HepG2 (cell line): ENCODE results near the gene FGD4. TPM values are rescaled to one million over a fixed set of nuclear protein-coding genes. Genes with fewer than 3 reads are reported as not detected.

Source experiments
- ATAC-seq: fragments of 200-7000 bp; cut with Tn5 transposase; 3 replicates; pipeline ENCODE4 v1.9.1; 2020; ENCODE audit warnings: mild to moderate bottlenecking, moderate library complexity
- BruUV-seq: library from RNA; stranded (reverse); fragments of 400-500 nt; replicated peaks from 2 replicates; lab custom pipeline; 2021; lab: Mats Ljungman, UMichigan
- CTCF ChIA-PET: fragments of 300-600 bp; formaldehyde crosslinking; extraction: SDS; loops from one replicate; lab custom pipeline; 2021; ENCODE audit warnings: low total read pairs, inconsistent platforms, low intra/inter-chr PET ratio; lab: Yijun Ruan, JAX
- POLR2A ChIA-PET: fragments of 350-600 bp; sonication (Branson Sonifier 250); formaldehyde crosslinking; loops from one replicate; lab custom pipeline; 2020; ENCODE audit warnings: antibody characterized with exemption, inconsistent platforms; lab: Yijun Ruan, JAX
- DNase-seq: peaks from one replicate; pipeline ENCODE4 v3.0.0-alpha.2; 2015; ENCODE audit warnings: low spot score
- FAIRE-seq: peaks from 3 replicates; lab custom pipeline; 2011; peaks lifted over from hg19 to GRCh38; lab: Jason Lieb, UNC
- H2AFZ ChIP-seq: one replicate; pipeline ENCODE4 v1.6.1; 2011; ENCODE audit warnings: low read length, inconsistent platforms
- H3K27ac ChIP-seq: fragments of 300-600 bp; 3 replicates; pipeline ENCODE4 v1.8.0; 2011; ENCODE audit warnings: mixed run types, mild to moderate bottlenecking, mixed read lengths, low read length, inconsistent platforms; ENCODE audit not compliant: insufficient read depth; ENCODE audit errors: extremely low read length
- H3K27me3 ChIP-seq, 2 experiments: fragments of 200-600 bp in 1 of 2; 2 replicates in 1 of 2; 3 replicates in 1 of 2; pipeline versions ENCODE4 v1.6.0 to v1.8.0; 2011; ENCODE audit warnings: low read length in 2 of 2, mild to moderate bottlenecking in 2 of 2, moderate library complexity in 2 of 2, inconsistent platforms in 1 of 2; ENCODE audit not compliant: insufficient read depth in 2 of 2, control insufficient read depth in 1 of 2
- H3K36me3 ChIP-seq, 2 experiments: fragments of 200-600 bp in 1 of 2; replicated peaks in 1 of 2; 2 replicates in 1 of 2; 3 replicates in 1 of 2; pipeline versions ENCODE4 v1.5.1 to v1.8.0; 2011; ENCODE audit warnings: low read length in 2 of 2, inconsistent platforms in 1 of 2; ENCODE audit not compliant: insufficient read depth in 2 of 2, control insufficient read depth in 1 of 2
- H3K4me1 ChIP-seq: 2 replicates; pipeline ENCODE4 v1.5.1; 2012; ENCODE audit warnings: low read length, inconsistent platforms; ENCODE audit not compliant: insufficient read depth
- H3K4me2 ChIP-seq: 2 replicates; pipeline ENCODE4 v1.6.0; 2011; ENCODE audit warnings: low read depth, low read length, inconsistent platforms
- H3K4me3 ChIP-seq, 3 experiments: fragments of 200-600 bp in 1 of 3; sonication (generic), shearing (Covaris generic) in 1 of 3; replicated peaks in 1 of 3; 2 replicates each; pipeline ENCODE4 v1.5.1; 2011 to 2016; ENCODE audit warnings: low read length in 3 of 3, inconsistent platforms in 2 of 3, low read depth in 2 of 3, mild to moderate bottlenecking in 2 of 3, control low read depth in 1 of 3, mixed read lengths in 1 of 3; ENCODE audit not compliant: insufficient read depth in 1 of 3
- H3K79me2 ChIP-seq: one replicate; pipeline ENCODE4 v1.6.1; 2011; ENCODE audit warnings: low read length, inconsistent platforms; ENCODE audit not compliant: insufficient read depth
- H3K9ac ChIP-seq: 2 replicates; pipeline ENCODE4 v1.6.0; 2011; ENCODE audit warnings: mild to moderate bottlenecking, low read depth, low read length, inconsistent platforms; ENCODE audit not compliant: insufficient read depth
- H3K9me3 ChIP-seq: 2 replicates; pipeline ENCODE4 v1.5.1; 2012; ENCODE audit warnings: mild to moderate bottlenecking, low read length
- H4K20me1 ChIP-seq: 2 replicates; pipeline ENCODE4 v1.6.0; 2011; ENCODE audit warnings: inconsistent platforms, mild to moderate bottlenecking, low read length, moderate library complexity; ENCODE audit not compliant: insufficient read depth
- CREB1 ChIP-seq, 2 experiments: fragments of 450-650 bp in 1 of 2; IDR thresholded peaks; 2 replicates each; pipeline ENCODE4 v1.6.1; 2016 to 2017; ENCODE audit warnings: control low read depth in 1 of 2, mild to moderate bottlenecking in 1 of 2, missing compliant biosample characterization in 1 of 2, missing genetic modification characterization in 1 of 2
- EZH2 ChIP-seq: conservative IDR thresholded peaks from 2 replicates; pipeline ENCODE4 v1.6.1; 2012; ENCODE audit warnings: mild to moderate bottlenecking, low read depth, low read length, moderate library complexity
- FOXP1 ChIP-seq, 2 experiments: fragments of 450-650 bp in 1 of 2; IDR thresholded peaks; 2 replicates each; pipeline ENCODE4 v1.6.1; 2017 to 2018; ENCODE audit warnings: antibody characterized with exemption in 1 of 2
- RFXANK ChIP-seq: IDR thresholded peaks from 2 replicates; pipeline ENCODE4 v1.6.1; 2016
- STAT5B ChIP-seq: sonication (generic); formaldehyde crosslinking; IDR thresholded peaks from 2 replicates; pipeline ENCODE4 v1.4.0; 2020; ENCODE audit warnings: missing genetic modification reagents
- TP53 ChIP-seq: sonication (generic); formaldehyde crosslinking; conservative IDR thresholded peaks from 2 replicates; pipeline ENCODE4 v1.4.0; 2020; ENCODE audit warnings: missing genetic modification reagents
- ZFX ChIP-seq: sonication (generic); formaldehyde crosslinking; IDR thresholded peaks from 2 replicates; pipeline ENCODE4 v1.4.0; 2020; ENCODE audit warnings: mild to moderate bottlenecking, low read depth, missing genetic modification reagents, moderate library complexity
- ZIK1 ChIP-seq: sonication (generic); formaldehyde crosslinking; IDR thresholded peaks from 2 replicates; pipeline ENCODE4 v1.5.0; 2020; ENCODE audit warnings: mild to moderate bottlenecking, low read depth, missing genetic modification reagents, borderline replicate concordance
- ZKSCAN1 ChIP-seq: fragments of 150-350 bp; IDR thresholded peaks from 2 replicates; pipeline ENCODE4 v1.6.1; 2014; ENCODE audit warnings: low read length
- ZKSCAN8 ChIP-seq: IDR thresholded peaks from 2 replicates; pipeline ENCODE4 v1.6.1; 2016; ENCODE audit warnings: borderline replicate concordance, missing genetic modification reagents, missing compliant biosample characterization
- ZNF432 ChIP-seq: sonication (generic); formaldehyde crosslinking; IDR thresholded peaks from 2 replicates; pipeline ENCODE4 v1.5.0; 2020; ENCODE audit warnings: missing genetic modification reagents, mild to moderate bottlenecking, borderline replicate concordance
- ZNF672 ChIP-seq: sonication (generic); formaldehyde crosslinking; IDR thresholded peaks from 2 replicates; pipeline ENCODE4 v1.8.1; 2022; ENCODE audit warnings: missing genetic modification reagents
- WGBS: methylation state at CpG from one replicate; pipeline ENCODE4 v1.1.6; 2017; ENCODE audit warnings: low lambda C conversion rate; 5-methylcytosine and 5-hydroxymethylcytosine counted together
- in situ Hi-C: cut with HindIII; loops from 2 replicates; pipeline ENCODE4 v1.10.0; 2017; ENCODE audit warnings: low pct_unique_long_range_greater_than_20kb; ENCODE audit not compliant: extremely low pct_ligation_motif_present
- intact Hi-C: fragments of 100-400 bp; cut with micrococcal nuclease; formaldehyde crosslinking; loops from one replicate; pipeline ENCODE4 v1.10.0; 2022; ENCODE audit not compliant: unreplicated experiment
- polyA plus RNA-seq, 8 experiments: library from polyadenylated mRNA; depleted of rRNA in 3 of 8; stranded (reverse) in 7 of 8; unstranded in 1 of 8; fragments of >200 nt; fragmentation: Illumina TruSeq in 4 of 8; extraction: Trizol in 4 of 8; gene quantifications; 2 replicates each; pipeline versions ENCODE4 v1.2.1 to v1.2.3, GENCODE V29; 2011 to 2016; ENCODE audit warnings: low read depth in 4 of 8, missing spikeins in 1 of 8, mixed read lengths in 1 of 8; ENCODE audit not compliant: insufficient read depth in 1 of 8
- total RNA-seq, 5 experiments: library from RNA; depleted of rRNA; stranded (reverse); fragments of >200 nt; fragmentation: Illumina TruSeq; extraction: Trizol; gene quantifications; 2 replicates each; pipeline ENCODE4 v1.2.3, GENCODE V29; 2016; ENCODE audit warnings: low read depth in 1 of 5
- TF ChIP-seq, protein P1 (sequence below): sonication (generic); formaldehyde crosslinking; IDR thresholded peaks from 2 replicates; pipeline ENCODE4 v1.4.0; 2020; ENCODE audit warnings: missing genetic modification reagents, low read depth, mild to moderate bottlenecking, borderline replicate concordance
- TF ChIP-seq, protein P2 (sequence below): sonication (generic); formaldehyde crosslinking; IDR thresholded peaks from 2 replicates; pipeline ENCODE4 v1.8.1; 2023; ENCODE audit warnings: mild to moderate bottlenecking, missing genetic modification reagents
- TF ChIP-seq, protein P3 (sequence below): IDR thresholded peaks from 2 replicates; pipeline ENCODE4 v1.6.1; 2016; ENCODE audit warnings: missing compliant biosample characterization, missing genetic modification reagents, borderline replicate concordance

Gene FGD4
- total and polyA plus RNA-seq, 2 of the 13 experiments (the other 11 are each of a cell fraction or from before 2014, with no cell fraction given) = 4.6 to 6.6 TPM

DNA sequence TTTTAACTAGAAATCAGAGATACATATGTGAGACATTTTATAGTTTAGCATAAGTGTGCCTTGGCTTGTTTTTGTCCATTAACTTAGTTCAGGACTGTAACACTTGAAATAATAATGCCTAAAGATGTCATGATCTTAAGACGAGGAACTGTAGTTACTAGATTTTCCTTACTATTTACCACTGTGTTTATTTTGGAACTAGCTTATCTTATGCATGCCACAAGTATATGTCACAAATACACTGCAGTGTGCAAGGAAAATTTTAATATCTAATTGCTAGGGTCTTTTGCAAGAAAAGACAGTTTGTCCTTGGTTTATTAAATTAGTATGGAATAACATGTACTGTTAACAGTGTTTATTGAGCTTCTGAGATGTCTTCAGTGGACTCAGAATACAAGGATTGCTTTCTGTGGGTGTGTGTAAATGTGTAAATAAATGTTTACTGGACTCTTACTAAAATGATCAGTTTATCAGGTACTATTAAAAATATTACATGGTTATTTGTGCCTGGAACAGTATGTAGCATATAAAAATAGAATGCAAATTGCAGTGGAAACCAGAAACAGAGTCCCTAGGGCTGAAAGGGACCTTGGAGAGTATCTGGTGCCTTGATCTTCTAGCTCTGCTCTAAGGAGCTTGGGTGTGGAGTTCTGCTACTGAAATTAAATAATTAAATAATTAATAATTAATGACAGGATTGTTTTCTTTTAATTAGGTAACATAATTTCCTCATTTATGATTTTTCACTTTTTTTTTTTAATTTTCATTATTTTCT lies 58.1 kb downstream of the FGD4 start:
- no peaks in the 10 kb centered on the region for H3K9me3 ChIP-seq
- H3K9ac ChIP-seq = no peak overlapping the region
- ChIA-PET POLR2A (interaction anchor here (1.0 kb wide), 1 partner anchor 298 kb away, joined by 3 read pairs; the partner anchor contains the start of gene YARS2), CTCF (no interaction called here)
- WGBS = 79% methylated on average over 1 of the region's 1 CpG
- in situ Hi-C loops (loop anchor here (5.0 kb wide), 1 partner anchor 200 kb away; no protein-coding TSS in a partner anchor), intact Hi-C loops (loop anchor here (5.0 kb wide), 1 partner anchor 90 kb away; no protein-coding TSS in a partner anchor)
- TF ChIP-seq, protein P1, sequence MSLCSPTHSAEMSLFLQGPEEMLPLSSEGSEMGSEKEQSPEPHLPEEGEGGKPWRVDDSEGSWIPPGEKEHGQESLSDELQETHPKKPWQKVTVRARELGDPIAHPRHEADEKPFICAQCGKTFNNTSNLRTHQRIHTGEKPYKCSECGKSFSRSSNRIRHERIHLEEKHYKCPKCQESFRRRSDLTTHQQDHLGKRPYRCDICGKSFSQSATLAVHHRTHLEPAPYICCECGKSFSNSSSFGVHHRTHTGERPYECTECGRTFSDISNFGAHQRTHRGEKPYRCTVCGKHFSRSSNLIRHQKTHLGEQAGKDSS (CRISPR knock-in tag) = no peak
- TF ChIP-seq EZH2 = no peak
- TF ChIP-seq ZKSCAN1 = no peak
- TF ChIP-seq CREB1 (IDR thresholded peaks at IDR 0.05) = no peak
- no peak for TF ChIP-seq CREB1 (CRISPR knock-in tag; IDR thresholded peaks at IDR 0.05)
- TF ChIP-seq, protein P2, sequence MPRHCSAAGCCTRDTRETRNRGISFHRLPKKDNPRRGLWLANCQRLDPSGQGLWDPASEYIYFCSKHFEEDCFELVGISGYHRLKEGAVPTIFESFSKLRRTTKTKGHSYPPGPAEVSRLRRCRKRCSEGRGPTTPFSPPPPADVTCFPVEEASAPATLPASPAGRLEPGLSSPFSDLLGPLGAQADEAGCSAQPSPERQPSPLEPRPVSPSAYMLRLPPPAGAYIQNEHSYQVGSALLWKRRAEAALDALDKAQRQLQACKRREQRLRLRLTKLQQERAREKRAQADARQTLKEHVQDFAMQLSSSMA (CRISPR knock-in tag) = no peak
- no peak for TF ChIP-seq STAT5B (CRISPR knock-in tag)
- TF ChIP-seq, protein P3, sequence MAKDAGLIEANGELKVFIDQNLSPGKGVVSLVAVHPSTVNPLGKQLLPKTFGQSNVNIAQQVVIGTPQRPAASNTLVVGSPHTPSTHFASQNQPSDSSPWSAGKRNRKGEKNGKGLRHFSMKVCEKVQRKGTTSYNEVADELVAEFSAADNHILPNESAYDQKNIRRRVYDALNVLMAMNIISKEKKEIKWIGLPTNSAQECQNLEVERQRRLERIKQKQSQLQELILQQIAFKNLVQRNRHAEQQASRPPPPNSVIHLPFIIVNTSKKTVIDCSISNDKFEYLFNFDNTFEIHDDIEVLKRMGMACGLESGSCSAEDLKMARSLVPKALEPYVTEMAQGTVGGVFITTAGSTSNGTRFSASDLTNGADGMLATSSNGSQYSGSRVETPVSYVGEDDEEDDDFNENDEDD (CRISPR knock-in tag) = no peak
- no peak for TF ChIP-seq TP53 (CRISPR knock-in tag)
- TF ChIP-seq FOXP1 (IDR thresholded peaks at IDR 0.05) = no peak
- TF ChIP-seq FOXP1 (CRISPR knock-in tag; IDR thresholded peaks at IDR 0.05) = no peak
- TF ChIP-seq ZNF432 (CRISPR knock-in tag) = no peak
- no peak for TF ChIP-seq RFXANK
- TF ChIP-seq ZKSCAN8 (CRISPR knock-in tag) = no peak
- no peak for TF ChIP-seq ZIK1
- TF ChIP-seq ZFX (CRISPR knock-in tag) = no peak
- TF ChIP-seq ZNF672 = no peak
- no peak overlapping the region for H3K4me2 ChIP-seq
- ATAC-seq (no peak), DNase-seq (no peak), FAIRE-seq (no peak)
- no peak overlapping the region for H3K27ac ChIP-seq
- peaks cover 29% of the 10 kb centered on the region for H3K4me1 ChIP-seq
- no peaks in the 10 kb centered on the region for H4K20me1 ChIP-seq
- no TSS peak for BruUV-seq
- H3K27me3 ChIP-seq = no peaks in the 10 kb centered on the region
- H3K79me2 ChIP-seq = no peaks in the 10 kb centered on the region
- H2AFZ ChIP-seq = no peak overlapping the region
- no peak overlapping the region for H3K4me3 ChIP-seq
- H3K36me3 ChIP-seq = no peaks in the 10 kb centered on the region
